Measurements from ENCODE around the gene PKMYT1. TPM values are rescaled to one million over a fixed set of nuclear protein-coding genes. Genes with fewer than 3 reads are reported as not detected.

PKMYT1 gene
- total RNA-seq, 1 donor from 2014 or later, result 2.1 TPM

Small RNA genes within 50 kb of the gene (small RNA-seq; reads per million reads assigned to genes)
- gene LINC00514, result not detected

Other genes starting within 250 kb of the PKMYT1 start
- gene SRRM2, start 227.8 kb downstream of the PKMYT1 start, total RNA-seq, result 70.5 TPM
- gene ELOB, start 203.2 kb downstream of the PKMYT1 start, total RNA-seq, result 178 TPM
- not detected for gene PRSS33, start 192.9 kb downstream of the PKMYT1 start, total RNA-seq
- gene PRSS41, start 182.0 kb downstream of the PKMYT1 start, total RNA-seq, result not detected
- not detected for gene PRSS21, start 163.2 kb downstream of the PKMYT1 start, total RNA-seq
- 0.52 TPM for gene ZG16B, start 150.1 kb downstream of the PKMYT1 start, total RNA-seq
- gene PRSS22, start 122.3 kb downstream of the PKMYT1 start, total RNA-seq, result not detected
- 10.4 TPM for gene FLYWCH2, start 97.2 kb downstream of the PKMYT1 start, total RNA-seq
- gene FLYWCH1, start 68.5 kb downstream of the PKMYT1 start, total RNA-seq, result 11.0 TPM
- gene KREMEN2, start 16.2 kb downstream of the PKMYT1 start, total RNA-seq, result 1.6 TPM
- 2.1 TPM for gene PAQR4, start 11.1 kb downstream of the PKMYT1 start, total RNA-seq
- not detected for gene CLDN9, start 32.5 kb upstream of the PKMYT1 start, total RNA-seq
- not detected for gene CLDN6, start 37.7 kb upstream of the PKMYT1 start, total RNA-seq
- 28.7 TPM for gene TNFRSF12A, start 39.9 kb upstream of the PKMYT1 start, total RNA-seq
- 14.1 TPM for gene HCFC1R1, start 43.5 kb upstream of the PKMYT1 start, total RNA-seq
- gene THOC6, start 43.6 kb upstream of the PKMYT1 start, total RNA-seq, result 15.7 TPM
- gene BICDL2, start 56.5 kb upstream of the PKMYT1 start, total RNA-seq, result not detected
- 0.52 TPM for gene MMP25, start 66.1 kb upstream of the PKMYT1 start, total RNA-seq
- gene IL32, start 85.2 kb upstream of the PKMYT1 start, total RNA-seq, result 25.1 TPM
- gene ZSCAN10, start 118.8 kb upstream of the PKMYT1 start, total RNA-seq, result not detected
- gene ZNF205, start 132.1 kb upstream of the PKMYT1 start, total RNA-seq, result 7.3 TPM
- 4.2 TPM for gene ZNF213, start 154.6 kb upstream of the PKMYT1 start, total RNA-seq
- gene OR1F1, start 207.8 kb upstream of the PKMYT1 start, total RNA-seq, result not detected